KMS-11 (cell line): ENCODE results near the gene GNAO1.

Experiments
- H2AFZ ChIP-seq: fragments of 200-600 bp; sonication (generic); 2 replicates; pipeline ENCODE4 v1.6.1; 2016; ENCODE audit warnings: antibody characterized with exemption, mixed run types, low read depth
- H3K27ac ChIP-seq: fragments of 200-600 bp; sonication (generic); 2 replicates; pipeline ENCODE4 v1.6.1; 2016; ENCODE audit warnings: mild to moderate bottlenecking, mixed run types
- H3K27me3 ChIP-seq: fragments of 200-600 bp; sonication (generic); 2 replicates; pipeline ENCODE4 v1.6.1; 2017; ENCODE audit warnings: mild to moderate bottlenecking, low read depth, mixed run types, moderate library complexity; ENCODE audit not compliant: insufficient read depth
- H3K36me3 ChIP-seq: fragments of 200-600 bp; sonication (generic); 2 replicates; pipeline ENCODE4 v1.6.1; 2017; ENCODE audit warnings: mild to moderate bottlenecking, mixed run types; ENCODE audit not compliant: insufficient read depth
- H3K4me1 ChIP-seq: fragments of 200-600 bp; sonication (generic); 2 replicates; pipeline ENCODE4 v1.6.1; 2016; ENCODE audit warnings: mild to moderate bottlenecking, low read depth, mixed run types; ENCODE audit not compliant: poor library complexity, severe bottlenecking
- H3K4me2 ChIP-seq: fragments of 200-600 bp; sonication (generic); 2 replicates; pipeline ENCODE4 v1.7.0; 2016; ENCODE audit warnings: mild to moderate bottlenecking, mixed run types
- H3K4me3 ChIP-seq: fragments of 200-600 bp; sonication (generic); IDR thresholded peaks from 2 replicates; pipeline ENCODE4 v1.6.1; 2017; ENCODE audit warnings: low read depth, low read length, mixed read lengths; ENCODE audit not compliant: insufficient read depth
- H3K79me2 ChIP-seq: fragments of 200-600 bp; sonication (generic); 2 replicates; pipeline ENCODE4 v1.6.1; 2016; ENCODE audit warnings: low read depth, mixed run types; ENCODE audit not compliant: insufficient read depth
- H3K9ac ChIP-seq: fragments of 200-600 bp; sonication (generic); 2 replicates; pipeline ENCODE4 v1.6.1; 2016; ENCODE audit warnings: mild to moderate bottlenecking, mixed run types
- H4K20me1 ChIP-seq: fragments of 200-600 bp; sonication (generic); 2 replicates; pipeline ENCODE4 v1.6.1; 2016; ENCODE audit warnings: mild to moderate bottlenecking, mixed run types; ENCODE audit not compliant: insufficient read depth
- TF ChIP-seq, protein P1 (sequence below): fragments of 200-600 bp; sonication (generic); conservative IDR thresholded peaks from 2 replicates; pipeline ENCODE4 v1.6.1; 2017; ENCODE audit warnings: low read depth, mild to moderate bottlenecking, antibody characterized with exemption, low read length, moderate library complexity, mixed read lengths

GNAO1 gene

DNA sequence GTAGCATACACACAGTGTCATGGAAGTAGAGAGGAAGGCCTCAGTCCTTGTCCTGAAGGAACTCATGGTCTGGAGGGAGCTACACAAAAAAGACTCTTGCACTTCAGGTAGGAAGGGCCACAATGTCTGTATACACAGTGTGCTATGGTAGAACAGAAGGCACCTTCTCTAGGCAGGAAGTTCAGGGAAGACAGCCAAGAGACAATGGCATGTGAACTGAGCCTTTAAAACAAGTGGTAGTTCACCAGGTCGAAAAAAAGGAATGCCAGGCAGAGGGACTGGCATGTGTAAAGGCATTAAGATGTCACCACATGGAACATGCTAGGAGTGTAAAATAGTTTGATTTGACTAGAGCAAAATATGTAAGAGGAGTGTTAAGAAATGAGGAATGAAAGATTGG, 9.7 kb downstream of the GNAO1 start:
- Histone ChIP-seq H3K27ac (no peak overlapping the region), H3K4me3 (no peak overlapping the region), H3K4me2 (no peak overlapping the region), H3K4me1 (peaks cover 42% of the 10 kb centered on the region), H3K36me3 (no peaks in the 10 kb centered on the region), H3K79me2 (no peaks in the 10 kb centered on the region), H2AFZ (no peak overlapping the region), H3K9ac (no peak overlapping the region), H3K27me3 (no peaks in the 10 kb centered on the region), H4K20me1 (no peaks in the 10 kb centered on the region)
- TF ChIP-seq, protein P1, sequence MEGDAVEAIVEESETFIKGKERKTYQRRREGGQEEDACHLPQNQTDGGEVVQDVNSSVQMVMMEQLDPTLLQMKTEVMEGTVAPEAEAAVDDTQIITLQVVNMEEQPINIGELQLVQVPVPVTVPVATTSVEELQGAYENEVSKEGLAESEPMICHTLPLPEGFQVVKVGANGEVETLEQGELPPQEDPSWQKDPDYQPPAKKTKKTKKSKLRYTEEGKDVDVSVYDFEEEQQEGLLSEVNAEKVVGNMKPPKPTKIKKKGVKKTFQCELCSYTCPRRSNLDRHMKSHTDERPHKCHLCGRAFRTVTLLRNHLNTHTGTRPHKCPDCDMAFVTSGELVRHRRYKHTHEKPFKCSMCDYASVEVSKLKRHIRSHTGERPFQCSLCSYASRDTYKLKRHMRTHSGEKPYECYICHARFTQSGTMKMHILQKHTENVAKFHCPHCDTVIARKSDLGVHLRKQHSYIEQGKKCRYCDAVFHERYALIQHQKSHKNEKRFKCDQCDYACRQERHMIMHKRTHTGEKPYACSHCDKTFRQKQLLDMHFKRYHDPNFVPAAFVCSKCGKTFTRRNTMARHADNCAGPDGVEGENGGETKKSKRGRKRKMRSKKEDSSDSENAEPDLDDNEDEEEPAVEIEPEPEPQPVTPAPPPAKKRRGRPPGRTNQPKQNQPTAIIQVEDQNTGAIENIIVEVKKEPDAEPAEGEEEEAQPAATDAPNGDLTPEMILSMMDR = no peak

DNA sequence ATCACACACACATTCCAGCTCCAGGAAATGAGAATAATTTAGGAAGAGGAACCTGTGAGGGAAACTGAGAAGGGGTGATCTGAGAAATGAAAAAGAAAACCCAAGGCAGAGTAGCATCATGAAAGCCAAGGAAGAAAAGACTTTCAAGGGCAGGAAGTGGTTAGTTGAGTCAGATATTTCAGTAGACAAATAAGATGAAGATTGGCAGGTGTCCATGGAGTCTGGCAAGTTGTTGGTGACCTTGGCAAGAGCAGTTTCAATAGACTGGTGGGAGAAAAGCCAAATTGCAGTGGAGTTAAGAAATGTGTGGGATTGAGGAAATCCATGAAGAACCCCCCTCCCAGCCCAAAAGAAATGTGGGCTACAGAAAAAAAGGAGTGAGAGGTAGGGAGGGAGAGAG, 10.7 kb downstream of the GNAO1 start:
- Histone ChIP-seq H4K20me1 (no peaks in the 10 kb centered on the region), H3K27ac (no peak overlapping the region), H3K9ac (no peak overlapping the region), H3K79me2 (no peaks in the 10 kb centered on the region), H3K4me2 (no peak overlapping the region; the same call in 1 of the 2 replicates), H3K4me1 (peaks cover 42% of the 10 kb centered on the region), H3K27me3 (no peaks in the 10 kb centered on the region), H2AFZ (no peak overlapping the region), H3K36me3 (no peaks in the 10 kb centered on the region), H3K4me3 (no peak overlapping the region)
- TF ChIP-seq, protein P1 = no peak

DNA sequence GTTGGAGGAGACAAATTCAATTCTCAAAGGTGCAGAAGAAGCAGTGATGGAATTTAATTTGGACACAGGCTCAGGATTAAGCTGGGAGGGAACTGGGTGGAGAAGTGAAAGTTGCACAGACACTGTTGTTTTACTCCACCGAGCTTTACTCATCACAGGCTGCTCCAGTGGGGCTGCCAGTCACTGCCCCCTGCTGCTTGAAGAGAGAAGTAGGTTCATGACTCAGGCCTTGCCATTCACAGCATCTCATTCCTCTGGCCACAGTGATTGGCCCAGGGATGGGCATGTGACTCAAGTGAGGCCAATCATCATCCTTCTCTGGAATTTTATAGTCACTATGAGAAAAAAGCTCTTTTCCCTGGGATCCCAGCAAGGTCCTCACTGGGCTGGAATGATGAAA, 11.8 kb downstream of the GNAO1 start:
- Histone ChIP-seq H3K4me2 (no peak overlapping the region), H3K79me2 (no peaks in the 10 kb centered on the region), H3K27ac (no peak overlapping the region), H3K4me3 (no peak overlapping the region), H3K27me3 (no peaks in the 10 kb centered on the region), H3K9ac (no peak overlapping the region), H3K4me1 (peaks cover 34% of the 10 kb centered on the region), H3K36me3 (no peaks in the 10 kb centered on the region), H2AFZ (no peak overlapping the region), H4K20me1 (no peaks in the 10 kb centered on the region)
- TF ChIP-seq, protein P1 = no peak; the same call in 1 of the 2 replicates

GRCh38 chr16:56204816-56205215, 13.5 kb downstream of the GNAO1 start:
- no peak overlapping the region for H3K4me2 ChIP-seq
- TF ChIP-seq, protein P1 = no peak
- no peak overlapping the region for H3K9ac ChIP-seq
- no peak overlapping the region for H3K4me3 ChIP-seq
- peaks cover 16% of the 10 kb centered on the region for H3K4me1 ChIP-seq
- no peak overlapping the region for H2AFZ ChIP-seq
- H3K79me2 ChIP-seq = no peaks in the 10 kb centered on the region
- H3K27ac ChIP-seq = no peak overlapping the region
- no peaks in the 10 kb centered on the region for H4K20me1 ChIP-seq
- no peaks in the 10 kb centered on the region for H3K27me3 ChIP-seq
- no peaks in the 10 kb centered on the region for H3K36me3 ChIP-seq
